Caco-2 (cell line): ENCODE measurements around the gene PPP1R3E. TPM values are rescaled to one million over a fixed set of nuclear protein-coding genes. Genes with fewer than 3 reads are reported as not detected.
"Not testable (repeated sequence)": the region's sequence is repeated elsewhere in the genome, so short reads cannot be mapped to it uniquely, and the experiment has no call there.

ENCODE experiments used
- BruUV-seq: library from RNA; stranded (reverse); fragments of 400-500 nt; replicated peaks from 2 replicates; lab custom pipeline; 2021; lab: Mats Ljungman, UMichigan
- CTCF ChIA-PET: fragments of 300-600 bp; sonication (Branson Sonifier 250); formaldehyde crosslinking; loops from one replicate; lab custom pipeline; 2022; ENCODE audit warnings: antibody characterized with exemption; lab: Charles Lee
- POLR2A ChIA-PET: fragments of 300-600 bp; sonication (Branson Sonifier 250); formaldehyde crosslinking; loops from one replicate; lab custom pipeline; 2022; ENCODE audit warnings: antibody characterized with exemption; lab: Charles Lee
- DNase-seq, 2 experiments: peaks; one replicate each; pipeline versions ENCODE4 v3.0.0 to v3.0.0-alpha.2; 2020 to 2022
- H3K27me3 ChIP-seq: replicated peaks from 2 replicates; pipeline ENCODE4 v1.6.0; 2011; ENCODE audit warnings: low read length; ENCODE audit not compliant: control insufficient read depth, insufficient read depth
- H3K36me3 ChIP-seq: 2 replicates; pipeline ENCODE4 v1.5.1; 2011; ENCODE audit warnings: low read length; ENCODE audit not compliant: control insufficient read depth, insufficient read depth
- H3K4me1 ChIP-seq: fragments of 250-450 bp; sonication (Bioruptor Pico); 2 replicates; pipeline ENCODE4 v1.5.1; 2020; ENCODE audit warnings: mild to moderate bottlenecking
- H3K4me3 ChIP-seq: 2 replicates; pipeline ENCODE4 v1.5.1; 2011; ENCODE audit warnings: low read depth, mild to moderate bottlenecking, control low read depth, low read length
- H3K9me3 ChIP-seq: fragments of 250-450 bp; sonication (Bioruptor Pico); 2 replicates; pipeline ENCODE4 v1.5.1; 2020; ENCODE audit warnings: mild to moderate bottlenecking, moderate library complexity
- H3K27ac Mint-ChIP-seq: one replicate; pipeline ENCODE4 v1.8.0; 2022; ENCODE audit warnings: mixed read lengths; ENCODE audit not compliant: unreplicated experiment
- H3K27me3 Mint-ChIP-seq: one replicate; pipeline ENCODE4 v1.8.0; 2022; ENCODE audit warnings: mixed read lengths; ENCODE audit not compliant: insufficient read depth, unreplicated experiment
- H3K36me3 Mint-ChIP-seq: one replicate; pipeline ENCODE4 v1.8.0; 2022; ENCODE audit warnings: mild to moderate bottlenecking, mixed read lengths; ENCODE audit not compliant: insufficient read depth, unreplicated experiment
- H3K4me1 Mint-ChIP-seq: one replicate; pipeline ENCODE4 v1.8.0; 2022; ENCODE audit warnings: low read depth, mixed read lengths; ENCODE audit not compliant: unreplicated experiment
- H3K4me3 Mint-ChIP-seq: one replicate; pipeline ENCODE4 v1.8.0; 2022; ENCODE audit warnings: mild to moderate bottlenecking, moderate library complexity, mixed read lengths; ENCODE audit not compliant: unreplicated experiment
- H3K9me3 Mint-ChIP-seq: one replicate; pipeline ENCODE4 v1.8.0; 2022; ENCODE audit warnings: mixed read lengths; ENCODE audit not compliant: unreplicated experiment
- CTCF ChIP-seq, 2 experiments: fragments of 200-600 bp in 1 of 2; IDR thresholded peaks; 1 replicate in 1 of 2; 2 replicates in 1 of 2; pipeline versions ENCODE4 v1.5.1 to v1.8.0; 2011 to 2022; ENCODE audit warnings: antibody characterized with exemption in 1 of 2, control low read depth in 1 of 2, inconsistent platforms in 1 of 2, low read depth in 1 of 2, low read length in 1 of 2, mild to moderate bottlenecking in 1 of 2, moderate library complexity in 1 of 2; ENCODE audit not compliant: insufficient read depth in 1 of 2, severe bottlenecking in 1 of 2, unreplicated experiment in 1 of 2
- intact Hi-C: fragments of 100-400 bp; cut with micrococcal nuclease; formaldehyde crosslinking; loops from one replicate; pipeline ENCODE4 v1.10.0; 2022; ENCODE audit not compliant: unreplicated experiment
- total RNA-seq: library from RNA; stranded (reverse); gene quantifications from 2 replicates; pipeline ENCODE4 v1.2.3, GENCODE V29; 2022

PPP1R3E gene
- total RNA-seq, 1 experiment from 2014 or later: 5.9 TPM

- ChIA-PET POLR2A (interaction anchor here (0.6 kb wide), 1 partner anchor 30 kb away, joined by 10 read pairs; the partner anchor contains the start of gene BCL2L2), CTCF (interaction anchor here (0.6 to 0.7 kb wide), 2 partner anchors 18 to 92 kb away, joined by 3 to 5 read pairs; no protein-coding TSS in a partner anchor)
- DNase-seq: no peak
- H3K27me3 ChIP-seq: no peaks in the 10 kb centered on the region
- H3K9me3 ChIP-seq: no peaks in the 10 kb centered on the region
- H3K4me1 ChIP-seq: no peaks in the 10 kb centered on the region
- no peaks in the 10 kb centered on the region for H3K9me3 Mint-ChIP-seq
- TF ChIP-seq CTCF (IDR thresholded peaks at IDR 0.05; ENCODE audit: insufficient read depth in 1 of 2, low read depth in 1 of 2, low read length in 1 of 2, severe bottlenecking in 1 of 2, unreplicated experiment in 1 of 2): no peak
- BruUV-seq: no TSS peak
- intact Hi-C loops: no loop called here
- no peak overlapping the region for H3K4me3 Mint-ChIP-seq
- H3K4me3 ChIP-seq: no peak overlapping the region
- H3K36me3 ChIP-seq: no peaks in the 10 kb centered on the region
- H3K36me3 Mint-ChIP-seq: no peaks in the 10 kb centered on the region
- no peak overlapping the region for H3K27ac Mint-ChIP-seq
- H3K27me3 Mint-ChIP-seq: no peaks in the 10 kb centered on the region
- H3K4me1 Mint-ChIP-seq: no peaks in the 10 kb centered on the region
Measured at GRCh38 chr14:23277189-23277588, 25.5 kb downstream of the PPP1R3E start.

- intact Hi-C loops: no loop called here
Measured at GRCh38 chr14:23275412-23275811, 27.2 kb downstream of the PPP1R3E start.

GRCh38 chr14:23269193-23269592, 33.5 kb downstream of the PPP1R3E start:
- Mint-ChIP-seq H3K4me1 (no peaks in the 10 kb centered on the region), H3K9me3 (no peaks in the 10 kb centered on the region), H3K27me3 (peaks cover 3% of the 10 kb centered on the region), H3K4me3 (no peak overlapping the region), H3K27ac (no peak overlapping the region), H3K36me3 (no peaks in the 10 kb centered on the region)
- no peaks in the 10 kb centered on the region for H3K9me3 ChIP-seq
- CTCF ChIA-PET: interaction anchor here (0.5 kb wide), 1 partner anchor 163 kb away, joined by 7 read pairs; no protein-coding TSS in a partner anchor
- DNase-seq: no peak
- TF ChIP-seq CTCF (IDR thresholded peaks at IDR 0.05; ENCODE audit: insufficient read depth in 1 of 2, low read depth in 1 of 2, low read length in 1 of 2, severe bottlenecking in 1 of 2, unreplicated experiment in 1 of 2): no peak
- intact Hi-C loops: no loop called here
- no peaks in the 10 kb centered on the region for H3K36me3 ChIP-seq
- BruUV-seq: no TSS peak
- H3K4me1 ChIP-seq: no peaks in the 10 kb centered on the region
- H3K27me3 ChIP-seq: no peaks in the 10 kb centered on the region
- POLR2A ChIA-PET: no interaction called here
- no peak overlapping the region for H3K4me3 ChIP-seq

More at GRCh38 chr14:23275412-23275811, 27.2 kb downstream of the PPP1R3E start:
- Histone ChIP-seq H3K4me1 (no peaks in the 10 kb centered on the region), H3K27me3 (no peaks in the 10 kb centered on the region), H3K4me3 (no peak overlapping the region), H3K9me3 (no peaks in the 10 kb centered on the region), H3K36me3 (no peaks in the 10 kb centered on the region)
- ChIA-PET CTCF (no interaction called here), POLR2A (no interaction called here)
- no peak for DNase-seq
- no TSS peak for BruUV-seq
- no peaks in the 10 kb centered on the region for H3K27me3 Mint-ChIP-seq
- no peak for TF ChIP-seq CTCF (IDR thresholded peaks at IDR 0.05; ENCODE audit: insufficient read depth in 1 of 2, low read depth in 1 of 2, low read length in 1 of 2, severe bottlenecking in 1 of 2, unreplicated experiment in 1 of 2)
- H3K9me3 Mint-ChIP-seq: no peaks in the 10 kb centered on the region
- no peak overlapping the region for H3K27ac Mint-ChIP-seq
- no peaks in the 10 kb centered on the region for H3K4me1 Mint-ChIP-seq
- no peaks in the 10 kb centered on the region for H3K36me3 Mint-ChIP-seq
- H3K4me3 Mint-ChIP-seq: no peak overlapping the region

- POLR2A ChIA-PET: not testable (repeated sequence)
Measured at GRCh38 chr14:23260849-23261248, 41.8 kb downstream of the PPP1R3E start.

More at GRCh38 chr14:23260849-23261248, 41.8 kb downstream of the PPP1R3E start:
- H3K36me3 Mint-ChIP-seq, H3K27ac Mint-ChIP-seq, BruUV-seq, H3K27me3 Mint-ChIP-seq, DNase-seq, intact Hi-C loops, H3K4me1 Mint-ChIP-seq, H3K9me3 Mint-ChIP-seq, H3K27me3 ChIP-seq, H3K9me3 ChIP-seq, H3K4me3 ChIP-seq, H3K4me1 ChIP-seq, H3K36me3 ChIP-seq, H3K4me3 Mint-ChIP-seq: not testable (repeated sequence)
- CTCF ChIA-PET: interaction anchor here (0.6 to 1.3 kb wide), 2 partner anchors 40 to 293 kb away, joined by 4 read pairs; no protein-coding TSS in a partner anchor
